Mesendoderm (in vitro differentiated cells): ENCODE measurements around the gene ZNF2.
A peak's percentile ranks its signal among the peaks of the same experiment; 100 is the strongest.

Source experiments
- DNase-seq: peaks from one replicate; pipeline ENCODE4 v3.0.0; 2013
- H2AK5ac ChIP-seq: 2 replicates; pipeline ENCODE4 v1.6.1; 2013; ENCODE audit warnings: low read length, inconsistent platforms
- H2BK120ac ChIP-seq: 2 replicates; pipeline ENCODE4 v1.6.1; 2013; ENCODE audit warnings: low read depth, mild to moderate bottlenecking, low read length, moderate library complexity, mixed read lengths
- H2BK15ac ChIP-seq: replicated peaks from 2 replicates; pipeline ENCODE4 v1.6.1; 2013; ENCODE audit warnings: low read depth, mild to moderate bottlenecking, moderate library complexity
- H2BK5ac ChIP-seq: 2 replicates; pipeline ENCODE4 v1.6.1; 2013; ENCODE audit warnings: low read length, inconsistent platforms
- H3K18ac ChIP-seq: 2 replicates; pipeline ENCODE4 v1.6.1; 2013; ENCODE audit warnings: mild to moderate bottlenecking, low read length, mixed read lengths
- H3K23ac ChIP-seq: one replicate; pipeline ENCODE4 v1.6.1; 2013; ENCODE audit warnings: low read length
- H3K27ac ChIP-seq: 2 replicates; pipeline ENCODE4 v1.5.1; 2013; ENCODE audit warnings: low read depth, mild to moderate bottlenecking, inconsistent platforms, low read length, moderate library complexity
- H3K27me3 ChIP-seq: 2 replicates; pipeline ENCODE4 v1.6.1; 2013; ENCODE audit warnings: low read length, control low read depth, mild to moderate bottlenecking, inconsistent platforms; ENCODE audit not compliant: insufficient read depth, poor library complexity
- H3K36me3 ChIP-seq: 2 replicates; pipeline ENCODE4 v1.6.1; 2013; ENCODE audit warnings: low read length, inconsistent platforms; ENCODE audit not compliant: control insufficient read depth, insufficient read depth
- H3K4ac ChIP-seq: one replicate; pipeline ENCODE4 v1.6.1; 2013; ENCODE audit warnings: low read depth, mild to moderate bottlenecking, low read length, moderate library complexity
- H3K4me1 ChIP-seq: 2 replicates; pipeline ENCODE4 v1.6.1; 2013; ENCODE audit warnings: low read depth, low read length, inconsistent platforms; ENCODE audit not compliant: control insufficient read depth
- H3K4me2 ChIP-seq: 2 replicates; pipeline ENCODE4 v1.6.1; 2013; ENCODE audit warnings: low read length
- H3K4me3 ChIP-seq: 2 replicates; pipeline ENCODE4 v1.5.1; 2013; ENCODE audit warnings: mild to moderate bottlenecking, low read length
- H3K56ac ChIP-seq: one replicate; pipeline ENCODE4 v1.6.1; 2013; ENCODE audit warnings: low read length
- H3K79me1 ChIP-seq: 2 replicates; pipeline ENCODE4 v1.6.1; 2013; ENCODE audit warnings: low read length, inconsistent platforms
- H3K79me2 ChIP-seq: 2 replicates; pipeline ENCODE4 v1.6.1; 2013; ENCODE audit warnings: mild to moderate bottlenecking, low read length; ENCODE audit not compliant: control insufficient read depth, insufficient read depth
- H3K9ac ChIP-seq: 2 replicates; pipeline ENCODE4 v1.6.1; 2013; ENCODE audit warnings: low read length, inconsistent platforms
- H4K5ac ChIP-seq: one replicate; pipeline ENCODE4 v1.6.1; 2013; ENCODE audit warnings: low read length
- H4K8ac ChIP-seq: one replicate; pipeline ENCODE4 v1.6.1; 2013; ENCODE audit warnings: low read depth, mild to moderate bottlenecking, control low read depth, low read length, moderate library complexity
- WGBS: extraction: QIAGEN DNeasy Blood & Tissue Kit; methylation state at CpG from one replicate; pipeline ENCODE4 v1.1.7; 2013; ENCODE audit warnings: low lambda C conversion rate, missing lambda C conversion rate; ENCODE audit not compliant: insufficient coverage; ENCODE audit errors: extremely low coverage; 5-methylcytosine and 5-hydroxymethylcytosine counted together

ZNF2 gene

GRCh38 chr2:95165030-95165370 is 609 bp upstream of the ZNF2 start:
- no CpG with 5 or more reads among the region's 9 CpGs for WGBS
- peak overlapping the region; percentile 99 for H3K4ac ChIP-seq
- H3K56ac ChIP-seq, result peak overlapping the region; percentile 97
- H3K79me2 ChIP-seq, result no peaks in the 10 kb centered on the region
- H2BK5ac ChIP-seq, result no peak overlapping the region
- H3K4me2 ChIP-seq, result peak overlapping the region; percentile 43
- H3K4me1 ChIP-seq, result peaks cover 5% of the 10 kb centered on the region
- no peak overlapping the region for H2AK5ac ChIP-seq
- H3K18ac ChIP-seq, result peak overlapping the region; percentile 82
- no peaks in the 10 kb centered on the region for H3K36me3 ChIP-seq
- peak overlapping the region; percentile 87 for H3K9ac ChIP-seq
- DNase-seq, result no peak
- H3K27me3 ChIP-seq, result no peaks in the 10 kb centered on the region
- H2BK15ac ChIP-seq, result no peak overlapping the region
- H3K27ac ChIP-seq, result no peak overlapping the region
- peak overlapping the region; percentile 94 for H3K4me3 ChIP-seq
- peak overlapping the region; percentile 95 for H4K8ac ChIP-seq
- H3K79me1 ChIP-seq, result peaks cover 7% of the 10 kb centered on the region
- H2BK120ac ChIP-seq, result no peak overlapping the region
- peak overlapping the region; percentile 93 for H4K5ac ChIP-seq
- no peak overlapping the region for H3K23ac ChIP-seq

- Histone ChIP-seq H2BK5ac (no peak overlapping the region), H2BK15ac (no peak overlapping the region), H3K79me2 (no peaks in the 10 kb centered on the region), H2BK120ac (no peak overlapping the region), H3K4me3 (peak overlapping the region; percentile 98), H3K4me2 (peak overlapping the region; percentile 45), H4K5ac (no peak overlapping the region), H3K56ac (peak overlapping the region; percentile 99), H4K8ac (no peak overlapping the region), H3K4ac (no peak overlapping the region), H3K23ac (peak overlapping the region; percentile 66), H3K27ac (no peak overlapping the region), H3K9ac (peak overlapping the region; percentile 97), H3K79me1 (peaks cover 7% of the 10 kb centered on the region), H3K36me3 (no peaks in the 10 kb centered on the region), H3K4me1 (peaks cover 5% of the 10 kb centered on the region), H2AK5ac (no peak overlapping the region), H3K27me3 (no peaks in the 10 kb centered on the region), H3K18ac (no peak overlapping the region)
- peak; percentile 22 for DNase-seq
- WGBS, result no CpG with 5 or more reads among the region's 16 CpGs
Measured at GRCh38 chr2:95166065-95166763, 605 bp downstream of the ZNF2 start.

GRCh38 chr2:95171902-95172301 is 6.3 kb downstream of the ZNF2 start:
- Histone ChIP-seq H4K5ac (no peak overlapping the region), H2AK5ac (no peak overlapping the region), H3K36me3 (no peaks in the 10 kb centered on the region), H3K4me2 (no peak overlapping the region), H2BK15ac (no peak overlapping the region), H3K18ac (no peak overlapping the region), H3K4me1 (no peaks in the 10 kb centered on the region), H2BK5ac (no peak overlapping the region), H3K4me3 (no peak overlapping the region), H3K79me2 (no peaks in the 10 kb centered on the region), H3K27me3 (no peaks in the 10 kb centered on the region), H3K56ac (no peak overlapping the region), H3K9ac (no peak overlapping the region), H4K8ac (no peak overlapping the region), H3K23ac (no peak overlapping the region), H3K27ac (no peak overlapping the region), H3K79me1 (no peaks in the 10 kb centered on the region), H3K4ac (no peak overlapping the region), H2BK120ac (no peak overlapping the region)
- no CpG with 5 or more reads among the region's 7 CpGs for WGBS
- DNase-seq, result no peak

GRCh38 chr2:95174031-95174542 is 8.5 kb downstream of the ZNF2 start:
- no peak overlapping the region for H2BK15ac ChIP-seq
- H3K18ac ChIP-seq, result no peak overlapping the region
- H3K27me3 ChIP-seq, result no peaks in the 10 kb centered on the region
- H2BK120ac ChIP-seq, result no peak overlapping the region
- no peaks in the 10 kb centered on the region for H3K36me3 ChIP-seq
- H2BK5ac ChIP-seq, result no peak overlapping the region
- H3K79me1 ChIP-seq, result no peaks in the 10 kb centered on the region
- no peak overlapping the region for H2AK5ac ChIP-seq
- no peak for DNase-seq
- no peak overlapping the region for H3K27ac ChIP-seq
- no CpG with 5 or more reads among the region's 2 CpGs for WGBS
- H3K4me3 ChIP-seq, result no peak overlapping the region
- H3K4me1 ChIP-seq, result no peaks in the 10 kb centered on the region
- no peaks in the 10 kb centered on the region for H3K79me2 ChIP-seq
- H4K5ac ChIP-seq, result no peak overlapping the region
- no peak overlapping the region for H3K9ac ChIP-seq
- no peak overlapping the region for H3K23ac ChIP-seq
- H4K8ac ChIP-seq, result no peak overlapping the region
- no peak overlapping the region for H3K56ac ChIP-seq
- H3K4me2 ChIP-seq, result no peak overlapping the region
- H3K4ac ChIP-seq, result no peak overlapping the region

GRCh38 chr2:95179451-95179850 is 13.8 kb downstream of the ZNF2 start:
- Histone ChIP-seq H3K36me3 (peaks cover 4% of the 10 kb centered on the region), H2BK120ac (no peak overlapping the region), H3K4me2 (no peak overlapping the region), H3K4ac (no peak overlapping the region), H3K4me1 (no peaks in the 10 kb centered on the region), H3K56ac (no peak overlapping the region), H3K9ac (no peak overlapping the region), H3K27ac (no peak overlapping the region), H2BK5ac (no peak overlapping the region), H3K18ac (no peak overlapping the region), H3K79me2 (no peaks in the 10 kb centered on the region), H2BK15ac (no peak overlapping the region), H4K5ac (no peak overlapping the region), H3K4me3 (no peak overlapping the region), H4K8ac (no peak overlapping the region), H3K79me1 (no peaks in the 10 kb centered on the region), H3K23ac (no peak overlapping the region), H2AK5ac (no peak overlapping the region), H3K27me3 (no peaks in the 10 kb centered on the region)
- DNase-seq, result no peak
- WGBS, result no CpG with 5 or more reads among the region's 7 CpGs

DNA sequence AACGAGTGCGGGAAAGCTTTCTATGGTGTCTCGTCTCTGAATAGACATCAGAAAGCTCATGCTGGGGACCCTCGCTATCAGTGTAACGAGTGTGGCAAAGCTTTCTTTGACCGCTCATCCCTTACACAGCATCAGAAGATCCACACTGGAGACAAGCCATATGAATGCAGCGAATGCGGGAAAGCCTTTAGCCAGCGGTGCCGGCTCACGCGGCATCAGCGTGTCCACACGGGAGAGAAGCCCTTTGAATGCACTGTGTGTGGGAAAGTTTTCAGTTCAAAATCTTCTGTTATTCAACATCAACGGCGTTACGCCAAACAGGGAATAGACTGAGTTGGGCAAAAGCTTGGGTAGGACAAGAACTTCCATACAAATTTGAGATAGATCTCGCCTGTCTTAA is 16.2 kb downstream of the ZNF2 start:
- no peaks in the 10 kb centered on the region for H3K4me1 ChIP-seq
- no peak overlapping the region for H3K23ac ChIP-seq
- H3K4ac ChIP-seq, result no peak overlapping the region
- H3K9ac ChIP-seq, result no peak overlapping the region
- H3K79me2 ChIP-seq, result no peaks in the 10 kb centered on the region
- H2BK120ac ChIP-seq, result no peak overlapping the region
- H3K4me2 ChIP-seq, result no peak overlapping the region
- H3K4me3 ChIP-seq, result no peak overlapping the region
- no peak overlapping the region for H3K56ac ChIP-seq
- no peak overlapping the region for H4K5ac ChIP-seq
- WGBS, result no CpG with 5 or more reads among the region's 18 CpGs
- H2BK5ac ChIP-seq, result no peak overlapping the region
- no peak overlapping the region for H3K18ac ChIP-seq
- no peak overlapping the region for H2BK15ac ChIP-seq
- no peaks in the 10 kb centered on the region for H3K27me3 ChIP-seq
- no peak overlapping the region for H3K27ac ChIP-seq
- peaks cover 4% of the 10 kb centered on the region for H3K36me3 ChIP-seq
- H2AK5ac ChIP-seq, result no peak overlapping the region
- no peaks in the 10 kb centered on the region for H3K79me1 ChIP-seq
- no peak for DNase-seq
- no peak overlapping the region for H4K8ac ChIP-seq
